Stimulated activated naive CD8-positive, alpha-beta T cell treated with anti-CD3 and anti-CD28 coated beads, Interleukin-15, Interleukin-2, amounts not matched to agents 100 U/mL and 50 U/mL, for 24 hours (primary cell): Measurements from ENCODE around the gene IL6.
"Not testable (repeated sequence)": the region's sequence is repeated elsewhere in the genome, so short reads cannot be mapped to it uniquely, and the experiment has no call there.

ENCODE experiments used
- ATAC-seq: fragments of 150-1000 bp; cut with Tn5 transposase; one replicate; pipeline ENCODE4 v1.10.0; 2021
- DNase-seq: peaks from one replicate; pipeline ENCODE4 v3.0.0; 2021

The IL6 gene

DNA sequence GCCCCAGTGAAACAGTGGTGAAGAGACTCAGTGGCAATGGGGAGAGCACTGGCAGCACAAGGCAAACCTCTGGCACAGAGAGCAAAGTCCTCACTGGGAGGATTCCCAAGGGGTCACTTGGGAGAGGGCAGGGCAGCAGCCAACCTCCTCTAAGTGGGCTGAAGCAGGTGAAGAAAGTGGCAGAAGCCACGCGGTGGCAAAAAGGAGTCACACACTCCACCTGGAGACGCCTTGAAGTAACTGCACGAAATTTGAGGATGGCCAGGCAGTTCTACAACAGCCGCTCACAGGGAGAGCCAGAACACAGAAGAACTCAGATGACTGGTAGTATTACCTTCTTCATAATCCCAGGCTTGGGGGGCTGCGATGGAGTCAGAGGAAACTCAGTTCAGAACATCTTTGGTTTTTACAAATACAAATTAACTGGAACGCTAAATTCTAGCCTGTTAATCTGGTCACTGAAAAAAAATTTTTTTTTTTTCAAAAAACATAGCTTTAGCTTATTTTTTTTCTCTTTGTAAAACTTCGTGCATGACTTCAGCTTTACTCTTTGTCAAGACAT is 574 bp upstream of the IL6 start:
- ATAC-seq (peak; percentile 85), DNase-seq (peak; percentile 45)

DNA sequence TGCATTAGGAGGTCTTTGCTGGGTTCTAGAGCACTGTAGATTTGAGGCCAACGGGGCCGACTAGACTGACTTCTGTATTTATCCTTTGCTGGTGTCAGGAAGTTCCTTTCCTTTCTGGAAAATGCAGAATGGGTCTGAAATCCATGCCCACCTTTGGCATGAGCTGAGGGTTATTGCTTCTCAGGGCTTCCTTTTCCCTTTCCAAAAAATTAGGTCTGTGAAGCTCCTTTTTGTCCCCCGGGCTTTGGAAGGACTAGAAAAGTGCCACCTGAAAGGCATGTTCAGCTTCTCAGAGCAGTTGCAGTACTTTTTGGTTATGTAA is 675 bp downstream of the IL6 start:
- ATAC-seq = no peak

DNA sequence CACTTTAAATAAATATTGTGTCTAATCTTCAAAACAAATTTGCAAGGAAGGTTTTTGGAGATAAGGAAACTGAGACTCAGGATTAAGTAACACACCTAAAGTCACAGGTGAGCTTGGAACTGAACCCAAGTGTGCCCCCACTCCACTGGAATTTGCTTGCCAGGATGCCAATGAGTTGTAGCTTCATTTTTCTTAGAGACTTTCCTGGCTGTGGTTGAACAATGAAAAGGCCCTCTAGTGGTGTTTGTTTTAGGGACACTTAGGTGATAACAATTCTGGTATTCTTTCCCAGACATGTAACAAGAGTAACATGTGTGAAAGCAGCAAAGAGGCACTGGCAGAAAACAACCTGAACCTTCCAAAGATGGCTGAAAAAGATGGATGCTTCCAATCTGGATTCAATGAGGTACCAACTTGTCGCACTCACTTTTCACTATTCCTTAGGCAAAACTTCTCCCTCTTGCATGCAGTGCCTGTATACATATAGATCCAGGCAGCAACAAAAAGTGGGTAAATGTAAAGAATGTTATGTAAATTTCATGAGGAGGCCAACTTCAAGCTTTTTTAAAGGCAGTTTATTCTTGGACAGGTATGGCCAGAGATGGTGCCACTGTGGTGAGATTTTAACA is 1.5 kb downstream of the IL6 start:
- no peak for ATAC-seq
- no peak for DNase-seq

More for the DNA sequence above, 675 bp downstream of the IL6 start:
- DNase-seq = no peak

DNA sequence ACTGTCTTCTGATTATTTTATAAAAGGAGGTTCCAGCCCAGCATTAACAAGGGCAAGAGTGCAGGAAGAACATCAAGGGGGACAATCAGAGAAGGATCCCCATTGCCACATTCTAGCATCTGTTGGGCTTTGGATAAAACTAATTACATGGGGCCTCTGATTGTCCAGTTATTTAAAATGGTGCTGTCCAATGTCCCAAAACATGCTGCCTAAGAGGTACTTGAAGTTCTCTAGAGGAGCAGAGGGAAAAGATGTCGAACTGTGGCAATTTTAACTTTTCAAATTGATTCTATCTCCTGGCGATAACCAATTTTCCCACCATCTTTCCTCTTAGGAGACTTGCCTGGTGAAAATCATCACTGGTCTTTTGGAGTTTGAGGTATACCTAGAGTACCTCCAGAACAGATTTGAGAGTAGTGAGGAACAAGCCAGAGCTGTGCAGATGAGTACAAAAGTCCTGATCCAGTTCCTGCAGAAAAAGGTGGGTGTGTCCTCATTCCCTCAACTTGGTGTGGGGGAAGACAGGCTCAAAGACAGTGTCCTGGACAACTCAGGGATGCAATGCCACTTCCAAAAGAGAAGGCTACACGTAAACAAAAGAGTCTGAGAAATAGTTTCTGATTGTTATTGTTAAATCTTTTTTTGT is 2.3 kb downstream of the IL6 start:
- no peak for ATAC-seq
- DNase-seq = no peak

DNA sequence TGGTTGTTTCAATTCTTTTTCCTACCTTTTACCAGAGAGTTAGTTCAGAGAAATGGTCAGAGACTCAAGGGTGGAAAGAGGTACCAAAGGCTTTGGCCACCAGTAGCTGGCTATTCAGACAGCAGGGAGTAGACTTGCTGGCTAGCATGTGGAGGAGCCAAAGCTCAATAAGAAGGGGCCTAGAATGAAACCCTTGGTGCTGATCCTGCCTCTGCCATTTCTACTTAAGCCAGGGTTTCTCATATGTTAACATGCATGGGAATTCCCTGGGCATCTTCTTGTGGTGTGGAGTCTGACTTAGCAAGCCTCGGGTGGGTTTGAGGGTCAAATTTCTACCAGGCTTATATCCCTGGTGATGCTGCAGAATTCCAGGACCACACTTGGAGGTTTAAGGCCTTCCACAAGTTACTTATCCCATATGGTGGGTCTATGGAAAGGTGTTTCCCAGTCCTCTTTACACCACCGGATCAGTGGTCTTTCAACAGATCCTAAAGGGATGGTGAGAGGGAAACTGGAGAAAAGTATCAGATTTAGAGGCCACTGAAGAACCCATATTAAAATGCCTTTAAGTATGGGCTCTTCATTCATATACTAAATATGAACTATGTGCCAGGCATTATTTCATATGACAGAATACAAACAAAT is 3.2 kb downstream of the IL6 start:
- DNase-seq = no peak
- ATAC-seq = no peak

DNA sequence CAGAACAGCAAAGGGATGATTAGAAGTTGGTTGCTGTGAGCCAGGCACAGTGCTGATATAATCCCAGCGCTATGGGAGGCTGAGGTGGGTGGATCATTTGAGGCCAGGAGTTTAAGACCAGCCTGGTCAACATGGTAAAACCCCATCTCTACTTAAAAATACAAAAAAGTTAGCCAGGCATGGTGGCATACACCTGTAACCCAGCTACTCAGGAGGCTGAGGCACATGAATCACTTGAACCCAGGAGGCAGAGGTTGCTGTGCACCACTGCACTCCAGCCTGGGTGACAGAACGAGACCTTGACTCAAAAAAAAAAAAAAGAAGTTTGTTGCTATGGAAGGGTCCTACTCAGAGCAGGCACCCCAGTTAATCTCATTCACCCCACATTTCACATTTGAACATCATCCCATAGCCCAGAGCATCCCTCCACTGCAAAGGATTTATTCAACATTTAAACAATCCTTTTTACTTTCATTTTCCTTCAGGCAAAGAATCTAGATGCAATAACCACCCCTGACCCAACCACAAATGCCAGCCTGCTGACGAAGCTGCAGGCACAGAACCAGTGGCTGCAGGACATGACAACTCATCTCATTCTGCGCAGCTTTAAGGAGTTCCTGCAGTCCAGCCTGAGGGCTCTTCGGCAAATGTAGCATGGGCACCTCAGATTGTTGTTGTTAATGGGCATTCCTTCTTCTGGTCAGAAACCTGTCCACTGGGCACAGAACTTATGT is 4.1 kb downstream of the IL6 start:
- ATAC-seq (no peak), DNase-seq (no peak)

DNA sequence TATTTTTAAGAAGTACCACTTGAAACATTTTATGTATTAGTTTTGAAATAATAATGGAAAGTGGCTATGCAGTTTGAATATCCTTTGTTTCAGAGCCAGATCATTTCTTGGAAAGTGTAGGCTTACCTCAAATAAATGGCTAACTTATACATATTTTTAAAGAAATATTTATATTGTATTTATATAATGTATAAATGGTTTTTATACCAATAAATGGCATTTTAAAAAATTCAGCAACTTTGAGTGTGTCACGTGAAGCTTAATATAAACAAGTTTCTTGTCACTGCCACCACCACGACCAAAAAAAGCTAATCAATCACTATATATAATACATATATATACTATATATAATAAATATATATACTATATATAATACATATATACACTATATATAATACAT is 4.8 kb downstream of the IL6 start:
- ATAC-seq (no peak), DNase-seq (no peak)

DNA sequence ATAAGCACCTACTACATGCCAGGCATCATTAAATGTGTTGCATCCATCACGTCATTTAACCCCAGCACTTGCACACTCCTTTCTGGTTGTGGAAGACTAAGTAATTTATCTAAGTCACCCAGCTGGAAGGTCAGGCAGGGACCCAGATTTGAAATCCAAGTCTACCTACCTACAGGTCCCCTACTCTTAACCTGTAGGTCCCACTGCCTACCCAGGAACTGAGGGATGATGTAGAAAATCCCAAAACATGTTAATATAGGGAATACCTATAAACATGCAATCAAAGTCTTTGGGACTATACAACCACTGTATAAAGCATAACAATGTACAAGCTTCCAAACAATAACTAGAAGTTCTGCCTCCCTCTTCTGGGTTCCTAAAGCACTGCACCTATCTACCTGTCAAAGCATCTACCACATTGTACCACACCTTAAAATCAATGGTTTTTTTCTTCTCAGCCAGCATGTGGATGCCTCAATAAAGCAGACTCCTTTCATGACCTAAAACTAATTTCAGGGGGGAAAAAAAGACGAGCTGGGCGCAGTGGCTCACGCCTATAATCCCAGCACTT is 5.6 kb downstream of the IL6 start:
- DNase-seq (no peak), ATAC-seq (no peak)

DNA sequence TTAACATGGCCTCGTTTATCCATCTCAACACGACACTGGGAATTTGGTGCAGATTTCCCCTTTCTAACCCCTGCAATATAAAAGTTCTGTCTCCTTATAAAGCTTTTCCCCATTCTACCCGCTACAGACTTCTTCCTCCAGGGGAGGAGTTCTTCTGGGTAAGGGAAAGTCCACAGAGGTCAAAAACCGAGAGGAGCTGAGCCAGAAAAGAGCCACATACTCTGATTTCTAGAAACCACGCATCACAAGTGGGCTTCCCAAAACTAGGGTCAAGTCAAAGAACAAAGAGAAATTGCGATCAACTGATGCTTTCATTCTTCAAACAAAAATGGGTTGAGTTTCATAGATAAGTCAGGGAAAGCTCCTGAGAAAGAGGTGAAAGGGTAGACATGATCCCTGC is 6.8 kb downstream of the IL6 start:
- ATAC-seq = no peak
- DNase-seq = no peak

DNA sequence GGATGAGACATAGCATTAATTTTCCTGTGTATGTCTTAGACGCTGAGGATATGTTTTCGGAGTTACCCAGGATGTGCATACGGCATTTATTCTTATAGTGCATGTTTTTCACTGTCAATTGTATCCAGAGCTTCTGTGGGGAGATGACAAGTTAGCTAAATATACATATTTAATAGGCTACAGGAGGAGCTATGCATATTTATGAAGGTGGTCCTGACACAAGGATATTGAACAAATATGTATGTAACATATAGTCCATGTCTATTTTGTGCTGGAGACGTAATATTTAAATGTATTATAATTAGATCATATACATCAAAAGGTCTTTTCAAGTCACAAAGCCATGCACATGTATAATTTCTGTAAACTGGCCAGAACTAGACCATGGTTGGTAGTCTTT is 16.0 kb downstream of the IL6 start:
- no peak for ATAC-seq

DNA sequence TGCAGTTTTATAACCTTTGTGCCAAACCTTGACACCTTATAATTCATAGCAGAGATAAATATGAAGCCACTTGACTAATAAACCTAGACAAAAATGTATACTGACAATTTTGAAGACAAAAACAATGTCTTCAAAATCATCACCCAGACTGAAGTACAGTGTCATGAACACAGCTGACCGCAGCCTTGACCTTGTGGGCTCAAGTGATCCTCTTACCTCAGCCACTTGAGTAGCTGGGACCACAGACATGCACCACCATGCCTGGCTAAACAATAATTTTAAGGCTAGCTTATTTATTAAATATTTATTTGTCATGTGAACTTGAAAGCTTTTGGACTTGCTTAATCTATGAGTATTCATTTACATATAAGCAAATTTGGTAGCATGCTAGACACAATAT is 24.3 kb downstream of the IL6 start:
- no peak for DNase-seq
- no peak for ATAC-seq

More for the DNA sequence above, 16.0 kb downstream of the IL6 start:
- DNase-seq = no peak

DNA sequence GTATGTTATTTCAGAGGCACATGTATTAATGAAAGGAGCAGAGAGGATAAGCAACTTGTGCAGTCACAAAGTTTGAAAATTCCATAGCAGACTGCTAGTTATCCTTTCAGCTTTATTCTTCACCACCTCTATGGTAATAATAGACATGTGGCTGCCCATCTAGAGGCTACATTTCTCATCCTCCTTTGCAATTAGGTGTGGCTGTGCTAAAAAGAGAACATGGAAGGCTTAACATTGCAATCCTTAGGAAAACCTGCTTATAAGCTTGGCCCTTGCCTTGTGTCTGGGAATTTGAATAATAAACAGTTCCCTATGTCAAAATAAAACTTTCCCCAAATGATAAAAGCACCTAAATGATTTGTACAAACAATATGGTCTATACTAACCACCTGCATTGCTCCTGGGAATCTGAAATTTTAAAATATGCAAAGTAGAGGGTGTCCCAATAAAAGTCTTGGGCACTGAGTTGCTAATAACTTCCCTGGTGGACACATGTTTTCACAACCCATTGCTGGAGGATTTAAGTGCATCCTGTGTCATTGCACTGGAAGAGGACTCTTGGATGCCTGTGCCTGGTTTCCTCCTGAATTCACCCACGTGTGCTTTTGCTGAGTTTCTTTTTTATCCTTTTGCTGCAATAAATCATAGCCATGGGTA is 30.5 kb downstream of the IL6 start:
- ATAC-seq = no peak
- DNase-seq = no peak

DNA sequence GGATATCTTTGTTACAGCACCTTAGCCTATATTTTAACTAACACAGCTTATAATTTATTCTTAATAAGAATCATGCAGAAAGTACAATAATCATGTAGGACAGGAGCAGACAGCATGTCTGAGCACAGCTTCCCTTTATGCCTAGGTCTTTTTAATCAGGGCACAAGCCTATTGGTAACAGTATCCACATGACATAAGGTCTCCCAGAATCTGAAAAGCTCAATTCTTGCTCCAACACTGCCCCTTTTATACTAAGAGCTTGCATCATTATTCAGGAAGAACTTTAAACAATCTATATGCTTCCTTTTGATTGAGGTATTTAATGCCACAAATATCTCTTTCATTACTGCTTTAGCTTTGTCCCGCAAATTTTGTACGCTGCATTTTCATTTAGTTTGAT is 31.6 kb downstream of the IL6 start:
- ATAC-seq (no peak), DNase-seq (no peak)

DNA sequence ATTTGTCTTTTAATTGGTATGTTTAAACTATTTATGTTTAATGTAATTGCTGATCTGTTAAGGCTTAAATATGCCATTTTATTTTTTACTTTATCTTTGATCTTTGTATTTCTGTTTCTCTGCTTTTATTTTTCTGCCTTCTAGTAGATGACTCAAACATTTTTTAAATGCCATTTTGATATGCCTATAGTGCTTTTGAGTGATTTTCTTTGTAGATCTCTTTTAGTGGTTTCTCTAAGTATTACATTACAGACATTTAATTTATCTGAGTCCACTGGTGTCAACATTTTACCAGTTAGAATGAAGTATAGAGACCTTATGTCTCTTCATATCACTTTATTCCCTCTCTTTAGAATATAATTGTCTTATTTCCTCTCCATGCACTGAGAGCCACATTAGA is 32.7 kb downstream of the IL6 start:
- no peak for DNase-seq
- ATAC-seq = no peak

DNA sequence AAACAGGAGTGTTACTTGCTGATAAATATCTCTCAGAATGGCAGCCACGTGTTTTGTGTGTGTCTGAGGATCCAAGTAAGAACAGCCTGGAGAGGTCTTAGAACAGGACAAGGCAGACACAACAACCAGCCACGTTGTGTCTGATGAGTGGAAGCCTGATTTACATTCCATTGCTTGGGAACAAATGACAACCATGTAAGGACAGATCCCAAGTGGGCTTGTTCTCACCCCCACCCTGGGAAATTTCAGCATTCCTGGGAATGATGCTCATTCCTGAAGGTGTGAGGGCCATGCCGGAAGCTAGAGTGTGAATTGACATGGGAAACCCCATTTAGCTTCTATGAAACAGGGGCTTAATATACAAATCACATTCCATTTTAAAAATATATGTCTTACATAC is 35.9 kb downstream of the IL6 start:
- no peak for DNase-seq
- ATAC-seq = no peak

DNA sequence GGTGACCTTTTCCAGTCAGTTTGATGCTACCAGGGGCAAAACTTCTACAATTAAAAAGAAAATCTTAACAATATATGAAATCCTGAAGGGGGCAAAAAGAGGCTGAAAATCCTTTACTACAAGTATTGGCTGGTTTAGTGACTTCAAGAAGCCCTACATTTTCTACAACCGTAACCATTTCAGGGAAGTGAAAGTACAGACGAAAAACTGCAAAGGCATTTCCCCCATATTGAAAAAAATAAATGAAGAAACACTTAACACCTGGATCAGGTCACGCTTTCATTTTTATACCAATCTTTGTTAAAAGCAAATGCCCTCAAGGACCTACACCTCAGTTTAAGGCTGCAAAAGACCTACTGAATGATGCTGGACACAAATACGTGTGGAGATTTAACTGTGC is 38.6 kb downstream of the IL6 start:
- DNase-seq (no peak), ATAC-seq (no peak)

DNA sequence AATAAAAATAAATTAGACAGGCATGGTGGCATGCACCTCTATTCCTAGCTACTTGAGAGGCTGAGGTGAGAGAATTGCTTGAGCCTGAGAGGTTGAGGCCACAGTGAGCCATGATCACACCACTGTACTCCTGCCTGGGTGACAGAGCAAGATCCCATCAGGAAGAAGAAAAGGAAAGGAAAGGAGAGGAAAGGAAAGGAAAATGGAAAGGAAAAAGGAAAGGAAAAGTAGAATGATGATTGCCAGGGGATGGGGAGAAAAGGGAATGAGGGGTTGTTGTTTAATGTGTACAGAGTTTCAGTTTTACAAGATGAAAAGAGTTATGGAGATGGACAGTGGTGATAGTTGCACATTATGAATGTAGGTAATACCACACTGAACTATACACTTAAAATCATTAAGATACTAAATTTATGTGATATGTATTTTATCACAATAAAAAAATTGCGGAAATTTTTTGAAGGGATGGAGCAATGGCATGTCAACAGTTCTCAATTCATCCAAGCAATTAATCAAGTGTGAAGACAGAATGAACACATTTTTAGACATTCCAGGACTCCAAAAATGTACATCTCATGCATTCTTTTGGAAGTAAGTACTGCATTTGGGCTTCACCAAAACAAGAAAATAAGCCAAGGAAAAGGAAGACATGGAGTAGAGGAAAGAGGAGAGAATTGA is 44.3 kb downstream of the IL6 start:
- ATAC-seq = no peak
- no peak for DNase-seq

DNA sequence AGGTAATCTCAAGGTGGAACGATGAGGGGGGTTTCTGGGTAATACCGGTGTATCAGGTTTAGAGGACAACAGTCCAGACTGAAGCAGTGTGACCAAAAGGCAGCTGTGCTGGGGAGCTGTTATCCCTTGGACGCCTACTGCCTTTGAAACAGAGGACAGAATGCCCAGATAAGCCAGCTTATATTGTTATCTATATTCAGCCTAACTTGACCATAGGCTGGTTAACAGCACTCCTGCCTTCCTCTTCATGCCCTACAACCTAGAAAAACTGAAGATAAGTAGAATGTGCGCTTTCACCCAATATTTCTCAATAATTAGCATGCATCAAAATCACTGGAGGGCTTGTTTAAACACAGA is 44.9 kb downstream of the IL6 start:
- ATAC-seq (no peak), DNase-seq (no peak)

DNA sequence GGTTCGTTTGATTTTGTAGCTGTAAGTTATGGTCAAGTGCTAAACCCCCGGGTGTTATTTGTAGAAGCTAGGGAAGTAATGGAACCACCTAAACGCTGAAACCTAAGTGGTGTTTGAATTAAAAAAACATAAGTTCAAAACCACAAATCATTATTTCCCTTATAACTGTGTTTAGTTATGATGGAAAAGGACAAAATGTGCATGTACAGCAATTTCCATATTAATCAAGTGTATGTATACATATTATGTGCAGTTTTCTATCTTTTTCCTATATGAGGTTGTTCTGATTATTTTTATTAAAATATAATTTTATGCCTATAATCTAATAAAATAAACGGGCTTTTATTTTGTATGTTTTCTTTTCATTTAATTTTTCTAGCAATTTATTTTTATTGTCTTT is 45.9 kb downstream of the IL6 start:
- no peak for ATAC-seq

DNA sequence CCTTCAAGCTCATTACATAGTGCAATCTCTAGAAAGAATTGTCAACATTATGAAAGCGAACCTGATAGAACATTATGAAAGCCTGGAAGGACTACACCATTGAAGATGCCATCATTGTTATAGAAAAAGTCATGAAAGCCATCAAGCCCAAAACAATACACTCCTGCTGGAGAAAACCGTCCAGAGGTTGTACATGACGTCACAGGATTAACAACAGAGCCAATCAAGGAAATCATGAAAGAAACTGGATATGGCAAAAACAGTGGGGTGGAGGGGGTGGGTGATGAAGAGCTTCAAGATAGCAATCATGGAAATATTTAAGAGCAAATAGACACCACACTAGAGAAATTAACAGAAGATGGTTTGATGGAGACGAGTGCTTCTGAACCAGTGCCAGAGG is 50.0 kb downstream of the IL6 start:
- ATAC-seq (no peak), DNase-seq (no peak)

More for the DNA sequence above, 45.9 kb downstream of the IL6 start:
- no peak for DNase-seq

DNA sequence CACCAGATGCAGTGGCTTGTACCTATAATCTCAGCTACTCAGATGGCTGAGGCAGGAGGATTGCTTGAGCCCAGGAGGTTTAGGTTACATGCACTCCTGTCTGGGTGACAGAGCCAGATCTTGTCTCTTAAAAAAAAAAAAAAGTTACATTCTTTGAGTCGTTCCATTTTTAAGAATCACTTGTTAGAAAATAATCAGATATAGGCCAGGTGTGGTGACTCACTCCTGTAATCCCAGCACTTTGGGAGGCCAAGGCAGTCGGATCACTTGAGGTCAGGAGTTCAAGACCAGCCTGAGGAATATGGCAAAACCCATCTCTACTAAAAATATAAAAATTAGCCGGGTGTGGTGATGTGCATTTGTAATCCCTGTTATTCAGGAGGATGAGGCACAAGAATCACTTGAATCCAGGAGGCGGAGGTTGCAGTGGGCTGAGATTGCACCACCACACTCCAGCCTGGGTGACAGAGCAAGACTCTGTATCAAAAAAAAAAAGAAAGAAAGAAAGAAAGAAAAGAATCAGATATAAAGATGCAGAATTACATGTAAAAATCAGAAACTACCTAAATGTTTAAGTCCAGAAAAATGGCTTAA is 52.8 kb downstream of the IL6 start:
- ATAC-seq, DNase-seq: not testable (repeated sequence)
